HL-60 (cell line): ENCODE results near the gene PTX4.

Experiments
- TF ChIP-seq, protein P1 (sequence below): IDR thresholded peaks from 2 replicates; pipeline ENCODE4 v1.6.1; 2012; ENCODE audit warnings: low read depth; ENCODE audit not compliant: insufficient replicate concordance
- TF ChIP-seq, protein P2 (sequence below): IDR thresholded peaks from one replicate; pipeline ENCODE4 v1.5.1; 2011; ENCODE audit warnings: low read length, control low read depth, inconsistent platforms; ENCODE audit not compliant: insufficient read depth

DNA sequence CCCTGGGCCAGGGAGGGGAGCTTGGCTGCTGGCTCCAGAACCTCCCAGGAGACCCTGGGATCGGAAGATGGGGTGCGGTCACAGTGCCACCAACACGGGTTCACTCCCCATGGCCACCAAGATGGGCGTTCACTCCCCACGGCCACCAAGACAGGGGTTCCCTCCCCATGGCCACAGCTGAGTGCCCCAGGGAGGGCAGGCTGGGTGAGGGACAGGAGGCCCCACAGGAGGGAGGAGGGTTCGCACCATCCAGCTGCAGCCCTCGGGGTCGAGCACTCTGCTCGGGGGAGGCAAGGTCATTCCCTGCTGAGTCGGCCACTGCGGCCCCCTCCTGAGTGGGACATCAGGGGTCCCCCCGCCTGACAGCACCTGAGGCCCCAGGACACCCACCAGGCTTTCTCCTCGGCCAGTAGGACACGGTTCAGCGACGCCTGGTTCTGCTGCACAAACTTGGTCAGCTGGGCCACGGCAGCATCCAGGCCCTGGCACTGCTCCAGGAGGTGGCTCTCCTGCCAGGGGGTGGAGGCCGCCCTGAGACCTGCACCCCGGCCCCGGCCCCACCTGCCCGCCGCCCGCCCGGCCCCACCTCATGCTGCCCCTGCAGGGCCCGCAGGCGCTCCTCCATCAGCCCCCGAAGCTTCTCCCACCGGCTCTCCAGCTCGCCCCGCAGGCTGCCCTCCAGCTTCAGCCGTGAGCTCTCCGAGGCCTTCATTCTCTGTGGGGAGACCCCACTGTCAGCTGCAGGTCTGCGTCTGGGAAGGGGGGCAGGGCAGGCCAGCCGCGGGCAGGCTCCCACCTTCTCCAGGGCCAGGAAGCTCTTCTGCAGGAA is 50.3 kb downstream of the PTX4 start:
- TF ChIP-seq, protein P1, sequence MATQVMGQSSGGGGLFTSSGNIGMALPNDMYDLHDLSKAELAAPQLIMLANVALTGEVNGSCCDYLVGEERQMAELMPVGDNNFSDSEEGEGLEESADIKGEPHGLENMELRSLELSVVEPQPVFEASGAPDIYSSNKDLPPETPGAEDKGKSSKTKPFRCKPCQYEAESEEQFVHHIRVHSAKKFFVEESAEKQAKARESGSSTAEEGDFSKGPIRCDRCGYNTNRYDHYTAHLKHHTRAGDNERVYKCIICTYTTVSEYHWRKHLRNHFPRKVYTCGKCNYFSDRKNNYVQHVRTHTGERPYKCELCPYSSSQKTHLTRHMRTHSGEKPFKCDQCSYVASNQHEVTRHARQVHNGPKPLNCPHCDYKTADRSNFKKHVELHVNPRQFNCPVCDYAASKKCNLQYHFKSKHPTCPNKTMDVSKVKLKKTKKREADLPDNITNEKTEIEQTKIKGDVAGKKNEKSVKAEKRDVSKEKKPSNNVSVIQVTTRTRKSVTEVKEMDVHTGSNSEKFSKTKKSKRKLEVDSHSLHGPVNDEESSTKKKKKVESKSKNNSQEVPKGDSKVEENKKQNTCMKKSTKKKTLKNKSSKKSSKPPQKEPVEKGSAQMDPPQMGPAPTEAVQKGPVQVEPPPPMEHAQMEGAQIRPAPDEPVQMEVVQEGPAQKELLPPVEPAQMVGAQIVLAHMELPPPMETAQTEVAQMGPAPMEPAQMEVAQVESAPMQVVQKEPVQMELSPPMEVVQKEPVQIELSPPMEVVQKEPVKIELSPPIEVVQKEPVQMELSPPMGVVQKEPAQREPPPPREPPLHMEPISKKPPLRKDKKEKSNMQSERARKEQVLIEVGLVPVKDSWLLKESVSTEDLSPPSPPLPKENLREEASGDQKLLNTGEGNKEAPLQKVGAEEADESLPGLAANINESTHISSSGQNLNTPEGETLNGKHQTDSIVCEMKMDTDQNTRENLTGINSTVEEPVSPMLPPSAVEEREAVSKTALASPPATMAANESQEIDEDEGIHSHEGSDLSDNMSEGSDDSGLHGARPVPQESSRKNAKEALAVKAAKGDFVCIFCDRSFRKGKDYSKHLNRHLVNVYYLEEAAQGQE: no peak
- TF ChIP-seq, protein P2, sequence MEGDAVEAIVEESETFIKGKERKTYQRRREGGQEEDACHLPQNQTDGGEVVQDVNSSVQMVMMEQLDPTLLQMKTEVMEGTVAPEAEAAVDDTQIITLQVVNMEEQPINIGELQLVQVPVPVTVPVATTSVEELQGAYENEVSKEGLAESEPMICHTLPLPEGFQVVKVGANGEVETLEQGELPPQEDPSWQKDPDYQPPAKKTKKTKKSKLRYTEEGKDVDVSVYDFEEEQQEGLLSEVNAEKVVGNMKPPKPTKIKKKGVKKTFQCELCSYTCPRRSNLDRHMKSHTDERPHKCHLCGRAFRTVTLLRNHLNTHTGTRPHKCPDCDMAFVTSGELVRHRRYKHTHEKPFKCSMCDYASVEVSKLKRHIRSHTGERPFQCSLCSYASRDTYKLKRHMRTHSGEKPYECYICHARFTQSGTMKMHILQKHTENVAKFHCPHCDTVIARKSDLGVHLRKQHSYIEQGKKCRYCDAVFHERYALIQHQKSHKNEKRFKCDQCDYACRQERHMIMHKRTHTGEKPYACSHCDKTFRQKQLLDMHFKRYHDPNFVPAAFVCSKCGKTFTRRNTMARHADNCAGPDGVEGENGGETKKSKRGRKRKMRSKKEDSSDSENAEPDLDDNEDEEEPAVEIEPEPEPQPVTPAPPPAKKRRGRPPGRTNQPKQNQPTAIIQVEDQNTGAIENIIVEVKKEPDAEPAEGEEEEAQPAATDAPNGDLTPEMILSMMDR: no peak
